GM19099 (cell line): ENCODE results near the gene ANKFN1.

Source experiments
- POLR2A ChIP-seq: IDR thresholded peaks from 3 replicates; pipeline ENCODE4 v1.6.1; 2011; ENCODE audit warnings: low read depth; ENCODE audit not compliant: insufficient read length; ENCODE audit errors: extremely low read depth

ANKFN1 gene, protein sequence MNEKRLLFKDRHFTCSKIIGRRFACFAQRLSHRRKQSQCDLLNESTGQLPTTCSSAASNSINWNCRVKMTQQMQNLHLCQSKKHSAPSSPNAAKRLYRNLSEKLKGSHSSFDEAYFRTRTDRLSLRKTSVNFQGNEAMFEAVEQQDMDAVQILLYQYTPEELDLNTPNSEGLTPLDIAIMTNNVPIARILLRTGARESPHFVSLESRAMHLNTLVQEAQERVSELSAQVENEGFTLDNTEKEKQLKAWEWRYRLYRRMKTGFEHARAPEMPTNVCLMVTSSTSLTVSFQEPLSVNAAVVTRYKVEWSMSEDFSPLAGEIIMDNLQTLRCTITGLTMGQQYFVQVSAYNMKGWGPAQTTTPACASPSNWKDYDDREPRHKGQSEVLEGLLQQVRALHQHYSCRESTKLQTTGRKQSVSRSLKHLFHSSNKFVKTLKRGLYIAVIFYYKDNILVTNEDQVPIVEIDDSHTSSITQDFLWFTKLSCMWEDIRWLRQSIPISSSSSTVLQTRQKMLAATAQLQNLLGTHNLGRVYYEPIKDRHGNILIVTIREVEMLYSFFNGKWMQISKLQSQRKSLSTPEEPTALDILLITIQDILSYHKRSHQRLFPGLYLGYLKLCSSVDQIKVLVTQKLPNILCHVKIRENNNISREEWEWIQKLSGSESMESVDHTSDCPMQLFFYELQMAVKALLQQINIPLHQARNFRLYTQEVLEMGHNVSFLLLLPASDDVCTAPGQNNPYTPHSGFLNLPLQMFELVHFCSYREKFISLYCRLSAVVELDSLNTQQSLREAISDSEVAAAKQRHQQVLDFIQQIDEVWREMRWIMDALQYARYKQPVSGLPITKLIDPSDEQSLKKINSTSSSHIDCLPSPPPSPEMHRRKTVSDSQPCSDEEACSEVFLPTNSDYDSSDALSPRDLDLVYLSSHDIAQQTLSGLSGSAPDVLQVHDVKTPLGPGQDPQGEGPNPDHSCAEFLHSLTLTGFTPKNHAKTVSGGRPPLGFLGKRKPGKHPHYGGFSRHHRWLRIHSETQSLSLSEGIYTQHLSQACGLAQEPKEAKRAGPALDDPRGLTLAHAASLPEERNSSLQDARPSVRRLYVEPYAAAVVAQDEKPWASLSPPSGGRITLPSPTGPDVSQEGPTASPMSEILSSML

DNA sequence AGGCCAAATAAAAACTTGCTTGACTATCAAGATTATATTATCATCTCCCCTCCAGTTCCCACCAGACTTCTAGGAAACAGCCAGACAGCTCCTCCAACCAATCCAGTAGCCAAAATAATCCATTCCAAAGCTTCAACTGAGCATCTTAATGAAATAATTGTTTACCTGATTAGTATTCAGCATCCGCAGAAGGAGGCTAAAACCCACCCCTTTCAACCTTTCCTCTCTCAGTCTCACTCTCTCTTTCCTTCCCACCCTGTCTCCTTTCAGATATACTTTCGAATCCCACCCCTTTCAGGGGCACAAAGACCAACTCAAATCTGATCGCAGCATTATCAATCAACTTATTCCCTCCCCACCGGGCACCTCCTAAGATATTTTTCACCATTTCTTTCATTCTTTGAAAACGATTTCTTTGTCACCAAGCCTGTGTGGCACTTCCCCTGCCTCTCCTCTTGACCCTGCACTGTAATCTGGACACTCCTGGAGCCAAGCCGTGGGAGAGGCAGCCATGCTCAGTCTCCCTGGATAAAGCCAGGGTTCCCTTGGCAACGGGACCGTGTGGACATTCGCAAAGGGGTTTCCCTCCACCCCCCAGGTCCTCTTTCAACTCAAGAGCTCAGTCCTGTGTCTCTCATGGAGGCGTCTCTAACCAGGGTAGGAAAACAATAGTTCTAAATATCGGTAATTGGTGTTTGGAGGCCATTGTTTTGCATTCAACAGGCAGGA is at the start of gene ANKFN1:
TSS of gene ANKFN1 (plus strand) at position 602 of the 729 bp plus-strand sequence. CDS start 59,193 bp downstream, outside the sequence.
- TF ChIP-seq POLR2A = no peak

DNA sequence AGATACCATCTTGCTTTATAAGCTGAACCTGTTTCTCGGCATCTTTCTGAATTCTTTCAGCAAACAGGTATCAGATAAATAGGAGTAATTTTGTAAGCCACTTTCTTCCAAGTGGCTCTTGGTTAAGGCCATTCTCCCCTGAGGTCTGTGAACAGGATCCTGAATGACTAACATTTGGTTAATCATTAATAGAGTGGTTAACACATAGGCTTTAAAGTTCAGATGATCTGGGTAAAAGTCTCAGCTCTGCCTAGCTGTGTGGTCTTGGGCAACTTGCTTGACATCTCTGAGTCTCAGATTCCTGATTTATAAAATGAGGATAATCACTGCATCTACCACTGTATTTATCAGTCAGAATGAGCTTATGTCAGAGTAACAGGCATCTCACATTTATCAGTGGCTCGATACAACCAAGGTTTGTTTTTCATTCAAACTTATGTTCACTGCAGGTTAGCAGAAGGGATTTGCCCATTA is 44.4 kb upstream of the ANKFN1 start:
- TF ChIP-seq POLR2A = no peak

DNA sequence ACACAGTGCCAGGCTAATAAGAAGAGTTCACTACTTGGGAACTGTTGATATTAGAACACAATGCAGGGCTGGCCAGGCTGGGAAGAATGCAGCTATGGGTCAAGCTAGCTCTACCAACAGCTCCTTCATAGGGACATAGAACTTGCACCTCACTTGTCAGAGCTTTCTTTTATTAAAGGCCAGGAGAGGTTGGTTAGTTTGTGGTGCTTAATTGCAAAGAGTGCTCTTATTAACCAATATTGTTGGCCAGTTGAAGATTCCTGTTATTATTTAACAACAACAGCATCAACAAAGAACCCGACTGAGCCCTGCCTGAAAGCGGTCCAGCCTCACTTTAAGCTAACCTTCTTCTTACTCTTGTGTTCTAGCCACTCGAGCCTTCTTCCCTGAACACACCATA is 43.4 kb upstream of the ANKFN1 start:
- no peak for TF ChIP-seq POLR2A

DNA sequence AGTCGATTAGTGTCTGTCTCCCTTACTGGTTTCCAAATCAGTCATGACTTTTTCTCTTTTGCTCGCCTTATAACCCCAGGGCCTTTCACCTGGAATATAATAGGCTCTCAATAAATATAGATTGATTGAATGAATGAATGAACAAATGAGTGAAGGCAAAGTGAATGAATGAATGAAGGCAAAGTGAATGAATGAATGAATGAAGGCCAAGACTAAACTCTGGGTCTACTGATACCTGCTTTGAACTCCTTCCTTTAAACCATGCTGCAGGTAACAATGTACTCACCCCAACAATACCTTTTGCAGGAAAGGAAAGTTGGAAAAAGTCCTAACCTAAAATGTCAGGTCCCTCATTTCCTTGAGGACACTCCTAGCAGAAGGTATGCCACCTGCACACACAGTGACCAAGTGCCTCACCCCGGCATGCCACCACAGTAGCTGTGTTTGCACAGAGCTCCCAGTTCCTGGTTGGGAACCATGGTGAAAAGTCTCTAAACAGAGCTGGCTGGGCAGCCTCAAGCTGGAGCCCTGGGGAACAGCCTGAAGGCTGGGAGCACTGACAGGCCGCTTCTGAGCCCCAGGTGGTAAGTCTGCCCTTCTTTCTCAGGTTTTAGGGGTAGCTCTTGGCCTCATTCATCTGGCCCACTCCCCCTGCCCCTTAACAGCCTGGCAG is 42.7 kb upstream of the ANKFN1 start:
- TF ChIP-seq POLR2A = no peak

DNA sequence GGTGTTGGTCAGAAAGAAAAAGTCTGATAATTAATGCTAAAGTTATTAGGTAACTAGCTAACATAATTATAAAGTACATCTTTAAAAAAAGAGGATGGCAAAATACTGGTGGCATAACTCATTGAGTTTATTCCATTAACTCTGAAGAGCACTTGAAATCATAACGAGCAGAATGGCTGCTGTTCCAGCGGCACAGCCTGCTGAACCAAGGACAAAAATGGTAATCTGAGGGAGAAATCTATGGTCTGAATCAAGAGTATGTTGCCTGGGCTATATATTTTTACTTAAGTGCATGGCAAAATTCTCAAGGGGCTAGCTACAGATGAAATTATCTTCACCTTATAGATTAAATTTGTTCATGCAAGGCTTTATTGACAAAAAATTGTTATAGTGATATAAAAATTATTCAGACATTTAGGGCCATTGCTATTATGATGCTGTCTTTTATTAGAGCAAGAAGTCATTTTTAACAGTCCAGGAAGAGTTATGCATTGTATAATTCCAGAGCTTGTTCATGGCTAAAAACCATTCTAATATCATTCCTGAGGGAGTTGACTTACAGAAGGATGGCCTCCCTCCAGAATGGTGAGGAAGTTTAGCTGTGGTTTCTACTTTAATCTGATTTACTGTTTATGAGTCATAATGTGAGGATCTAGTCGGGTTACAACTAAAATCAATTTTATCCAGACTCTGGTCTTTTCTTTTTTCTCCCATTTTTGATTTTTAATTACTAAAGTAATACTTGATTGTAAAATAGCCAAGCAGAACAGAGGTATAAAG is 41.4 kb upstream of the ANKFN1 start:
- no peak for TF ChIP-seq POLR2A

DNA sequence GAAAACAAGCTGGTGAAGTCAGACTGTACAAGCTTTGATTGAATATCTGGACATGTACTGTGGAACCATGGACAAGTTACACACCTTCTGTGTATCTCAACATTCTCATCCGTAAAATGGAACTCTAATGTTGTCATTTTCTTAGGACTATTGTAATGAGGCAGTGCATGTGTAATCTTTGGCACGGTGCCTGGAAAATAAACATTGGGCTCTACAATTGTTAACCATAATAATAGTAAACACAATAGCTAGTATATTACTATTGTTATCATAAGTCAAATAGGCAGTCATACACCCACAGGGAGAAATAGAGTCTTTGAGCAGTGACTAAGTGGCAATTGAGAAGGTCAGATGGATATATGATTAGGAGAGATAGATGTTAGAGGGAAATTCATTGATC is 39.8 kb upstream of the ANKFN1 start:
- no peak for TF ChIP-seq POLR2A

DNA sequence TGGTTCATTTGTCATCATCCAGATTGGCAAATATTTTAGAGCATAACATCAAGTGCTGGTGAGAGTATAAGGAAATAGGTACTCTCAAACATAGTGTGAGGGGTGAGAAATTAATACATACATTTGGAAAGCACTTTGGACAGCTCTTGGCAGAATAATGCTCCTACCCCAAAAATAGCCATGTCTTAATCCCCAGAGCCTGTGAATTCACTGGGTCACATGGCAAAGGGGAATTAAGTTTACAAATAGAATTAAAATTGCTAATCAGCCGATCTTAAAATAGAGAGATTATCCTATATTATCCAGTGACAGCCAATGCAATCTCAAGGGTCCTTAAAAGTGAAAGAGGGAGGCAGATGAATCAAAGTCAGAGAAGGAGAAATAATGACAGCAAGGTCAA is 38.8 kb upstream of the ANKFN1 start:
- no peak for TF ChIP-seq POLR2A

DNA sequence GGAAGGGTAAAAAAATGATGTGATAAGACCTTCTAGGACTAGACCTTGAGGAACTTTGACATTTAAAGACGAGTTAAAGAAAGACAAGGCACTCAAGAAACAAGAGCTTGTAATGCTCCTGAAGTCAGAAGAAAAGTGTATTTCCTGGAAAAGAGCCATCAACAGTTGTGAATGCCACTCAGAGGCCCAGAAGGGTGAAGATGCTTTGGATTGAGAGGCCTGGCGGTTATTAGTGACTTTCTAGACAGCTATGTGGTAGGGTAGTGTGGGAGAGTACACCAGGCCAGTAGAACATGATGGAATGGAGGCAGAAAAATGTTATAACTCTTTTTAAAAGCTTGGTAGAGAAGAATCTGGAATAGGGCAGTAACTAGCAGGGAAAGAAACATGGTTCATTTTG is 34.1 kb upstream of the ANKFN1 start:
- TF ChIP-seq POLR2A = no peak

DNA sequence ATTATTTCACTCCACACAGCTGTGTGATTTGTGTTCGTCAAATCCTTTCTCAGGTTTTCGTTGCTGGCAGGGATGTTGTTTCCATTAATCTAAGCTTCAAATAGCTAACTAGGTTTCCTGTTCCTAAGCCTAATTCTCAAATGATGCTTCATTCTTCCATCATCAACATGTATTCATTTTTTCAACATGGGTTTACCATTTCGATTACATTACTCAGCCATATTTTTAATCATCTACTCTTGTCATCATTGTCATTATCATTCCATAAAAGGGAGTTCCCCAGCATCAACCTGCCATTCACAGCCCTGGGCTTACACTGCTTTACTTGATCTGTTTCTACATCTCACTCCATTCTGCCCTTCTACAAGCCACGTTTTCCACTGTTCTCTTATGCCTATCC is 33.3 kb upstream of the ANKFN1 start:
- TF ChIP-seq POLR2A = no peak

DNA sequence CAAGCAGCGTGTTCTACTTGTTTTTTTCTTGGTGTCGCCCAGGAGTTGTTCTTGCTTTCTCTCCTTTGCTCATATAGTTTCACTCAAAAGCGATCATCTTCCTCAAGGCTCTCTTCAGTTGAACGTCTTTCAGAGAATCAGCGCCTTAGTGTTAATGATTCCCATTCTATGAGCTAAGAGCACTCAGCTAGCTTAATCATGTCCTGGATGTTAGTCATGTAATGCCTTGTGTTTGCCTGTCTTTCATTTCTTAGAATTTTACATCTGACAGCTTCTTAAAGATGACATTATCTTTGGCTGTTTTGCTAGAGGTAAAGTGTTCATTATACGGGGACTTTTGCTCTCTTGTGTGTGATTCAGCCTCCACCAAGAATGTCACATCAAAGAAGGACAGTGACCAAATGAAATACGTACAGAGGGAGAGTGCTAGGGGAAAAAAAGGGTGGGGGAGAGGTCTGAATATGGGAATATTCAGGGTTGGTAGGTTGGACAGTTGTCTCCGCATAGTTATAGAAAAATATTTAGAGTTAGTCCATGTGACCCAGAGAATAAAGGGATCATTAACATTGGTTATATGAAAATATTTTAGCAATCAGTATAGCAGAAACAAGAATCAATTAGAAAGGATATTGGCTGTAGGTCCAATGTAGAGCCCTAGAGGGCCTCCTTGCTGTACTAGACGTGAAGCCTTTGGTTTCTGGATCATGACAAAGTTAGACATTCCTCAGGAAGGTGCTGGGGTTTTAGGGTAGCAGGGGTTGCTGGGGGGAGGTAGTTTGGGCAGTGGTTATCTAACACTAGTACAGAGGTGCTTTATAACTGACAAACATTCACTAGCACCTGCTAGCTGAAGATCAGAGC is 31.9 kb upstream of the ANKFN1 start:
- no peak for TF ChIP-seq POLR2A

DNA sequence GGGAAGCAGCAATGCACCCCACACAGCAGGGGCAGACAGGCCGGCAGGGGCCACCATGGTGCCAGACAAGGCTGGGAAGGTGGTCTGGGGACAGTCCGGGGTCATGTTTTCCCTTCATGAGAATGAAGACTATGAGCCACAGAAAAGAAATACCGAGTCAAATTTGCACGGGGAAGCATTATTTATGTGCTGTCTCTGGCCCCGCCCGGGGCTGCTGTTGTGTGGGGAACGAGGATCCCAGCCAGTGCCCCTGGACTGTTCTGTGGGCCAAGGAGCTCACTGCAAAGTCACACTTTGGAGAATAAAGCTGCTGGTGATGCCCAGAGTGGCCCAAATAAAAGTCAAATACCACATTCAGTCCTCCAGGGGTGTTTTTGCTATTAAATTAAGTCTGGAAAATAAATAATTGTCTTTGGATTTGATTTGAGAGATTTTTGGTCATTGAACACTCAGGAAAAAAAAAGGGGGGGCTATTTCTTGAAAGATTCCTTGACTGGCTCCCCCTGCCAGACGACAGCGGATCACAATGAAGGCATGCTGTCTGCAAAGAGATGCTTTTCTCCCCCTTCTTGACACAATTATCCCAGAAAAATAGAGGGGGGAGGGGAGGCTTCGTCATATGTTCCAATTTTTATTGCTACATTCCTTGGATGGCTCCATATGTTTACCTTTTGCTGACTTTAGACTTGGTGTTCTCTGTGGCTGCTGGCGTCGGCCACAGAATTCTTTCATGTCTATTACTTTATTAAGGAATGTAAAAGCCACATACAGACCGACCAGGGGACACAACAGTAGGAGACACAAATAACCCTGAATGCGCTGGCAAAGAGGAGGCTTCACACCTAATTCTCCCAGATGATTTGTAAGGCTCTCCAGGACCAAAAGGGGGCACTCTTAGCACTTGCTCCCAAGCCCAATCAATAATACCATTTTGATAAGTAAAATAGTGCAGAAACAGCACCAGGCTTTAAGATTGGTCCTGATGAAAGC is 27.1 kb upstream of the ANKFN1 start:
- TF ChIP-seq POLR2A = no peak
